ENCODE results near the gene LIME1.
A peak's percentile ranks its signal among the peaks of the same experiment; 100 is the strongest.

The LIME1 gene

DNA sequence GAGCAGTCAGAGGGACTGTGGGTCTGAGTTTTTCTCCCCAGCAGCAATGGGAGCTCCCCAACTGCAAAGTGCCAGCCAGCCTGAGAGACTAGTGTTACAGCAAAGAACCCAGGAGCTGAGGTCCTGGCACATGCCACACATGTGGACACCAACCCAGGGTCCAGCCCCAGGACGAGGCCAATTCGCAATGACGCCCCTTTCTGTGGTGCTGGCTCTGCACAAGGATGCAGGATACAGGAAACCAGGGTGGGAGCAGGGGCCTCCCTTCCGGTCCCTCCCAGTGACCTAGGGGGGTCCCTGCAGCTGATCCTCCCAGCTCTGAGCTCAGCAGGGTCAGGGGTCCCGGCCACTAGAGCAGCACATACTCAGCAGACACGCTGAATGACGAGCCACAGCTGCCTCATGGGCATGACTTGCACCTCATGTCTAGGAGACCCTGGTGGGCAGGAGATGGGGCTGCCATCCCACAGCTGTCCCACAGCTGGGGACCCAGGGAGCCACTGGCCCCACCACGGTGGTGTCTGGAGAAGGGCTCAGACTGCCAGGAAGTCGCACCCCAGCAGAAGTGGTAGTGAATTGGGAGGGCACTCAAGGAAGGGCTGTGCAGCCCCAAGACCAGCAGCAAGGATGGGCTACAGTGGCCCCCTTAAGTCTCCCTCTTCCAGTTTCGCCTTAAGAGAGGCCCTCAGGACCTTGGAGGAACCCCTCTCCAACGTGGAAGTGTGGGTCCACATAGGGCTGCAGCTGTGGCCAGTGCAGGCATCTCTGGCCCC lies 32.3 kb upstream of the LIME1 start:
- H3K36me3 ChIP-seq (ENCODE audit: control insufficient read depth, insufficient read depth, low read length) = peaks cover 34% of the 10 kb centered on the region
- DNase-seq (ENCODE audit: extremely low read depth, insufficient read length) = no peak
- TF ChIP-seq, protein P1, sequence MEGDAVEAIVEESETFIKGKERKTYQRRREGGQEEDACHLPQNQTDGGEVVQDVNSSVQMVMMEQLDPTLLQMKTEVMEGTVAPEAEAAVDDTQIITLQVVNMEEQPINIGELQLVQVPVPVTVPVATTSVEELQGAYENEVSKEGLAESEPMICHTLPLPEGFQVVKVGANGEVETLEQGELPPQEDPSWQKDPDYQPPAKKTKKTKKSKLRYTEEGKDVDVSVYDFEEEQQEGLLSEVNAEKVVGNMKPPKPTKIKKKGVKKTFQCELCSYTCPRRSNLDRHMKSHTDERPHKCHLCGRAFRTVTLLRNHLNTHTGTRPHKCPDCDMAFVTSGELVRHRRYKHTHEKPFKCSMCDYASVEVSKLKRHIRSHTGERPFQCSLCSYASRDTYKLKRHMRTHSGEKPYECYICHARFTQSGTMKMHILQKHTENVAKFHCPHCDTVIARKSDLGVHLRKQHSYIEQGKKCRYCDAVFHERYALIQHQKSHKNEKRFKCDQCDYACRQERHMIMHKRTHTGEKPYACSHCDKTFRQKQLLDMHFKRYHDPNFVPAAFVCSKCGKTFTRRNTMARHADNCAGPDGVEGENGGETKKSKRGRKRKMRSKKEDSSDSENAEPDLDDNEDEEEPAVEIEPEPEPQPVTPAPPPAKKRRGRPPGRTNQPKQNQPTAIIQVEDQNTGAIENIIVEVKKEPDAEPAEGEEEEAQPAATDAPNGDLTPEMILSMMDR (IDR thresholded peaks at IDR 0.05; ENCODE audit: insufficient read depth, low read length, poor library complexity, severe bottlenecking) = no peak
- H3K27me3 ChIP-seq (replicated peaks; ENCODE audit: control insufficient read depth, insufficient read depth, low read length) = no peaks in the 10 kb centered on the region
- H3K4me3 ChIP-seq (replicated peaks; ENCODE audit: low read depth, low read length) = no peak overlapping the region

DNA sequence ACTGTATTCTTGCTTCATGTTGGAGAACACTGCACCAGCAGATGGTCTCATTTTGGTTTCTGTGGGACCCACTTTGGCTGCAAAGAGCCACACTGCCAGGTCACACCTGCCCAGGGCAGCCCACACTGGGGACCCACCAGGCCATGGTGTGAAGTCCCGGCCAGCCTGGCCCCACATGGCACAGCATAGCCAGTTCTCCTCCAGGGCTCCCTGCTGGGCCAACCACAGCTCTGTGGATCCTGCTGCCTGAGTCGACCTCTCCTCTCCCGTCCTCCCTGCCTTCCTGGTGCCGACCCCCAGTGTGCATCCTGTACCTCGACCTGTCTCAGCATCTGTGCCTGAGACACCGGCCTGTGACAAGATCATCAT lies 31.7 kb upstream of the LIME1 start:
- DNase-seq (ENCODE audit: extremely low read depth, insufficient read length) = no peak

DNA sequence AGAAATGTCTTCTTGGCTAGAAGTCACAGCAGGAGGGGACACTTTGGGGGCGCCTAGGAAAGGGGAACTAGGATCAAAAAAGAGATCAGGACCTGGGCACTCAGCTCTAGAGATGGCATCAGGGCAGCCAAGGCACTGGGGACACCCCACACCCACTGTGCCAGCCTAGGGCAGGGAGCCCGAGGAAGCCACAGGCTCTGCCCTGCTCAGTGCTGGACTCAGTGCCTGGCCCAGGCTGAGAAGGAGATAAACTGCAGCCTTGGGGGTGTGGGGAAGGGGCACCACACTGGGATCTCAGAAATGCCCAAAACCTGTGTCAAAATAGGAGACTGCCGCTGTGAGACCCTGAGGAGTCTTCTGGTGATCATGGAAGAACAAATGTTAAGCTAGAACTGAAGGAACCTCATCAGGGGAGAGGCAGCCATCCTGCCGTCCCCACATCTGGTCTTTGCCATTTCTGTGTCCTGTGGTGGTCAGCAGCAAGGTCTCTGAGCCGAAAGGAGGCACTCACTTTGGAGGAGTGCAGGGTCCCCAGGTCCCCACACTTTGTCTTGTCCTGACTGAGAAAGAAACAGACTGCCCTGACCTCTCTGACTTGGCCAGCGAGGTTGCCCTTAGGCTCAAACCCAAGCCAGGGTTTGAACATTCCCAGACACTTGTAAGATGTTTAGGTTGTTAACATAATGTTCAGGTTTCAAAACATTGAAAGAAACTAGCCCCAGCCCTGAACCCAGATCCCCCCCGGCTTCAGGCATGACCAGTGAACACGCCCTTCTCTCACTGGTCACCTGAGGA lies 31.0 kb upstream of the LIME1 start:
- no peaks in the 10 kb centered on the region for H3K27me3 ChIP-seq (replicated peaks; ENCODE audit: control insufficient read depth, insufficient read depth, low read length)
- DNase-seq (ENCODE audit: extremely low read depth, insufficient read length) = no peak
- H3K4me3 ChIP-seq (replicated peaks; ENCODE audit: low read depth, low read length) = no peak overlapping the region
- TF ChIP-seq, protein P1 (IDR thresholded peaks at IDR 0.05; ENCODE audit: insufficient read depth, low read length, poor library complexity, severe bottlenecking) = no peak
- peaks cover 33% of the 10 kb centered on the region for H3K36me3 ChIP-seq (ENCODE audit: control insufficient read depth, insufficient read depth, low read length)

More for the DNA sequence above, 31.7 kb upstream of the LIME1 start:
- no peaks in the 10 kb centered on the region for H3K27me3 ChIP-seq (replicated peaks; ENCODE audit: control insufficient read depth, insufficient read depth, low read length)
- H3K36me3 ChIP-seq (ENCODE audit: control insufficient read depth, insufficient read depth, low read length) = peaks cover 37% of the 10 kb centered on the region
- TF ChIP-seq, protein P1 (IDR thresholded peaks at IDR 0.05; ENCODE audit: insufficient read depth, low read length, poor library complexity, severe bottlenecking) = no peak
- no peak overlapping the region for H3K4me3 ChIP-seq (replicated peaks; ENCODE audit: low read depth, low read length)

DNA sequence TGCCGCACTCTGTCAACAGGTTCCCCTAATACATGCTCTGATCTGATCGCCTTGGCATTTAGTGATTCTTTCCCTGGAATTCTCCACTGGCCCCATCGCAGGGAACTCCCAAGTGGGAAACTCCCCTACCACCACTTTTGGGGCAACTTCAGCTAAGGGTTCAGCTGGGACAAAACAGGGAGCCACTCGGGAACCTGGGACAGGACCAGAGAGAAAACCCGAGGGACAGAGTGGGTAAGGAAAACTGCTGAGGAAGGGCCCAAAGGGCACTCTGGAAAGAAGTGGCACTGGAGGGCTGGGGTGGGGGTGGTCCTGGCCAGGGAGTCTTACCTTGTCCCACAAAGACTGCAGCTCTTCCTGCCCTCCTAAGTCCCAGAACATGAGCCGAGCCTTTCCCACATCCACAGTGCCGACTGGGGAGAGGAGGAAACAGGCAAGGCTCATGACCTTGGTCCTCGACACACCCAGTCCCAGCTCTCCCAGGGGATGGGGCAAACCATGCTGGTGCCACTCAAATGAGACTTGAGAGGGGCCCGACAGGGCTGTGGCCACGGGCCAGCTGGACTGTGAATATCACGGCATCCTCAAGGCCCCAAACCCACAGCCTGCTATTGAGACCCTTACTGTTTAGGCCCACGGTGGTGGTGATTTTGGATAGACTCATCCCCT lies 30.3 kb upstream of the LIME1 start:
- DNase-seq (ENCODE audit: extremely low read depth, insufficient read length) = no peak
- TF ChIP-seq, protein P1 (IDR thresholded peaks at IDR 0.05; ENCODE audit: insufficient read depth, low read length, poor library complexity, severe bottlenecking) = no peak
- H3K4me3 ChIP-seq (replicated peaks; ENCODE audit: low read depth, low read length) = peak overlapping the region; percentile 83
- H3K27me3 ChIP-seq (replicated peaks; ENCODE audit: control insufficient read depth, insufficient read depth, low read length) = no peaks in the 10 kb centered on the region
- H3K36me3 ChIP-seq (ENCODE audit: control insufficient read depth, insufficient read depth, low read length) = peaks cover 33% of the 10 kb centered on the region

DNA sequence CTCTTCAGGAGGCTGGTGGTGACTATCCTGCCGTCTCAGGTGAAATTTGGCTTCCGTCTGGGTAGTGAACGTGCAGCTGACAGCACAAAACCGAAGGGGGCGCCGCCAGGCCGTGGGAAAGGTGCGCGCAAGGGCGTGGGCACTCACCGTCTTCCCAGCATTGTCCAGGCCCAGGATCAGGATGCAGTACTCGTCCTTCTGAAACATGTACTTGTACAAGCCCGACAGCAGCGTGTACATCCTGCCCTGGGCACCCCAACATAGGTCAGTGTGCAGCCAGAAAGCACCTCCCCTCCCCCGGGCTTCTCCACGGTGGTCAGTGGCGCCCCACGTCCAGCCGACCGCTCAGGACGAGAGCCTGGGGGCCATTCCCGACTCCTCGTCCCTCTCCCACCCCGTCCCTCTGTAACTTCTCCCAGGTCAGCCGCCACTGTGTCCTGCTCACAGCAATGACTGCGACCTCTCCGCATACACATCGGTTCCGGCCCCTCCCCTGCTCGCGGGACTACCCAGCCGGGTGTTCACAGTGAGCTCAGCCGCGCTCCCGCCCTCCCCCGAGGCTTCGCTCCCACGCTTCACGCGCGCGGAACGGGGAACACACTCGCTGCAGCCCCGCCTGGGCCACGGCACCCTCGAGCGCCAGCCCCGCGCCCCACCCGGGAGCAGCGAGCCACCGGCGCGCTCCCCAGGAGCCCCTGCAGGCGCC lies 29.5 kb upstream of the LIME1 start:
- Histone ChIP-seq H3K27me3 (replicated peaks; ENCODE audit: control insufficient read depth, insufficient read depth, low read length) (no peaks in the 10 kb centered on the region), H3K36me3 (ENCODE audit: control insufficient read depth, insufficient read depth, low read length) (peaks cover 32% of the 10 kb centered on the region), H3K4me3 (replicated peaks; ENCODE audit: low read depth, low read length) (peak overlapping the region; percentile 83)
- TF ChIP-seq, protein P1 (IDR thresholded peaks at IDR 0.05; ENCODE audit: insufficient read depth, low read length, poor library complexity, severe bottlenecking) = peak; percentile 90
- DNase-seq (ENCODE audit: extremely low read depth, insufficient read length) = peak; percentile 76
